Thyroid gland (tissue), 4 donors: ENCODE results near the gene RRAGB. TPM values are rescaled to one million over a fixed set of nuclear protein-coding genes. Genes with fewer than 3 reads are reported as not detected.

Experiments
- DNase-seq, 2 donors: peaks; one replicate each; pipeline ENCODE4 v3.0.0-alpha.2; 2019
- H3K27ac ChIP-seq, 3 donors: fragments of 200-600 bp; sonication (generic); 1 replicate in 2 of 3; 2 replicates in 1 of 3; pipeline ENCODE4 v1.5.1; 2016 to 2019; ENCODE audit warnings: mild to moderate bottlenecking in 1 of 3, moderate library complexity in 1 of 3
- H3K27me3 ChIP-seq: fragments of 200-600 bp; sonication (generic); one replicate; pipeline ENCODE4 v1.5.1; 2019
- H3K36me3 ChIP-seq, 2 donors: fragments of 200-600 bp; sonication (generic); one replicate each; pipeline ENCODE4 v1.5.1; 2016 to 2019
- H3K4me1 ChIP-seq, 2 donors: fragments of 200-600 bp; sonication (generic); one replicate each; pipeline ENCODE4 v1.5.1; 2017 to 2019
- H3K4me3 ChIP-seq, 3 donors: fragments of 200-600 bp; sonication (generic); replicated peaks in 1 of 3; 1 replicate in 2 of 3; 2 replicates in 1 of 3; pipeline ENCODE4 v1.5.1; 2016; ENCODE audit warnings: mild to moderate bottlenecking in 1 of 3
- H3K9me3 ChIP-seq: fragments of 200-600 bp; sonication (generic); one replicate; pipeline ENCODE4 v1.5.1; 2017
- POLR2A ChIP-seq, 2 donors: fragments of 450-650 bp; IDR thresholded peaks; one replicate each; pipeline ENCODE4 v1.6.1; 2017; ENCODE audit warnings: antibody characterized with exemption in 2 of 2, mild to moderate bottlenecking in 2 of 2, moderate library complexity in 1 of 2
- WGBS, 2 donors: methylation state at CpG; one replicate each; pipeline ENCODE4 v1.1.5; 2017; 5-methylcytosine and 5-hydroxymethylcytosine counted together
- intact Hi-C: fragments of 100-400 bp; cut with DNase I; formaldehyde crosslinking; loops from one replicate; pipeline ENCODE4 v1.15.1; 2023
- total RNA-seq, 4 donors: library from RNA; depleted of rRNA; stranded (reverse); fragments of >200 nt; gene quantifications; one replicate each; pipeline ENCODE4 v1.2.3, GENCODE V29; 2016
- TF ChIP-seq, protein P1 (sequence below), 6 experiments: fragments of 200-600 bp in 3 of 6; fragments of 450-650 bp in 3 of 6; sonication (generic) in 3 of 6; IDR thresholded peaks; one replicate each; pipeline ENCODE4 v1.5.1; 2016 to 2019; ENCODE audit warnings: antibody characterized with exemption in 6 of 6, mild to moderate bottlenecking in 2 of 6, inconsistent platforms in 1 of 6, moderate library complexity in 1 of 6

Gene RRAGB
- total RNA-seq, 4 donors from 2014 or later, result 24.3 to 38.9 (median 35.0) TPM

GRCh38 chrX:55713631-55714030 is 3.9 kb upstream of the RRAGB start:
- intact Hi-C loops, result no loop called here

DNA sequence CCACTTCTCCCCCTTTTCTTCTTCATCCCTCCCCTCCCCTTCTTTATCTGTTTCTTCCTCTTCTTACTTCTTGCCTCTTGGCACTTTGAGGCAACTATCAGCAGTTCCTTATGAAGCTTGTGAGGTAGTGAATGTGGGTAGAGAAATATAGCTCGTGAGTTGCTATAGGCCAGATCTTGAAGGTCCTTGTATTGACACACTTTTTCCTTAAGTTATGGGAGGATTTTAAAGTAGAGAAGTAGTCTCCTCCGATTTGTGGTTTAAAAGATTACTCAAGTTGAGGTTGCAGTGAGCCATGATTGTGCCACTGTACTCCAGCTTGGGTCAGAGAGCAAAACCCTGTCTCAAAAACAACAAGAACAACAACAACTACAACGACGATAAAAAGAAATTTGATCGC is 3.4 kb upstream of the RRAGB start:
- H3K27me3 ChIP-seq, result no peaks in the 10 kb centered on the region
- no peak for DNase-seq
- no peak overlapping the region for H3K4me3 ChIP-seq
- WGBS, 2 donors, result 74 to 80% methylated on average over 5 of the region's 5 CpGs
- no peak overlapping the region for H3K27ac ChIP-seq
- no peaks in the 10 kb centered on the region for H3K9me3 ChIP-seq
- no peaks in the 10 kb centered on the region for H3K36me3 ChIP-seq
- TF ChIP-seq, protein P1, sequence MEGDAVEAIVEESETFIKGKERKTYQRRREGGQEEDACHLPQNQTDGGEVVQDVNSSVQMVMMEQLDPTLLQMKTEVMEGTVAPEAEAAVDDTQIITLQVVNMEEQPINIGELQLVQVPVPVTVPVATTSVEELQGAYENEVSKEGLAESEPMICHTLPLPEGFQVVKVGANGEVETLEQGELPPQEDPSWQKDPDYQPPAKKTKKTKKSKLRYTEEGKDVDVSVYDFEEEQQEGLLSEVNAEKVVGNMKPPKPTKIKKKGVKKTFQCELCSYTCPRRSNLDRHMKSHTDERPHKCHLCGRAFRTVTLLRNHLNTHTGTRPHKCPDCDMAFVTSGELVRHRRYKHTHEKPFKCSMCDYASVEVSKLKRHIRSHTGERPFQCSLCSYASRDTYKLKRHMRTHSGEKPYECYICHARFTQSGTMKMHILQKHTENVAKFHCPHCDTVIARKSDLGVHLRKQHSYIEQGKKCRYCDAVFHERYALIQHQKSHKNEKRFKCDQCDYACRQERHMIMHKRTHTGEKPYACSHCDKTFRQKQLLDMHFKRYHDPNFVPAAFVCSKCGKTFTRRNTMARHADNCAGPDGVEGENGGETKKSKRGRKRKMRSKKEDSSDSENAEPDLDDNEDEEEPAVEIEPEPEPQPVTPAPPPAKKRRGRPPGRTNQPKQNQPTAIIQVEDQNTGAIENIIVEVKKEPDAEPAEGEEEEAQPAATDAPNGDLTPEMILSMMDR (IDR thresholded peaks at IDR 0.05), result no peak
- TF ChIP-seq POLR2A (IDR thresholded peaks at IDR 0.05), result no peak
- no peaks in the 10 kb centered on the region for H3K4me1 ChIP-seq
- intact Hi-C loops, result no loop called here

More at GRCh38 chrX:55713631-55714030, 3.9 kb upstream of the RRAGB start:
- Histone ChIP-seq H3K4me3 (no peak overlapping the region), H3K9me3 (no peaks in the 10 kb centered on the region), H3K27me3 (no peaks in the 10 kb centered on the region), H3K27ac (no peak overlapping the region), H3K4me1 (no peaks in the 10 kb centered on the region), H3K36me3 (no peaks in the 10 kb centered on the region)
- WGBS, 2 donors, result 44 to 63% methylated on average over 1 of the region's 1 CpG
- DNase-seq, result no peak
- TF ChIP-seq, protein P1 (IDR thresholded peaks at IDR 0.05), result no peak
- no peak for TF ChIP-seq POLR2A (IDR thresholded peaks at IDR 0.05)

GRCh38 chrX:55715847-55716246 is 1.7 kb upstream of the RRAGB start:
- Histone ChIP-seq H3K9me3 (no peaks in the 10 kb centered on the region), H3K27me3 (no peaks in the 10 kb centered on the region), H3K4me3 (no peak overlapping the region), H3K4me1 (no peaks in the 10 kb centered on the region), H3K27ac (no peak overlapping the region), H3K36me3 (no peaks in the 10 kb centered on the region)
- intact Hi-C loops, result no loop called here
- 62 to 77% methylated on average over 5 to 7 of the region's 7 CpGs for WGBS, 2 donors
- no peak for DNase-seq
- TF ChIP-seq, protein P1 (IDR thresholded peaks at IDR 0.05), result no peak
- TF ChIP-seq POLR2A (IDR thresholded peaks at IDR 0.05), result no peak

GRCh38 chrX:55716937-55717336 is 612 bp upstream of the RRAGB start:
- Histone ChIP-seq H3K4me1 (no peaks in the 10 kb centered on the region), H3K36me3 (no peaks in the 10 kb centered on the region), H3K27ac (peak overlapping the region; percentile 12 to 89 (median 81)), H3K27me3 (no peaks in the 10 kb centered on the region), H3K9me3 (no peaks in the 10 kb centered on the region), H3K4me3 (no peak overlapping the region)
- intact Hi-C loops, result no loop called here
- WGBS, 2 donors, result 37 to 77% methylated on average over 3 of the region's 3 CpGs
- no peak for DNase-seq
- TF ChIP-seq POLR2A (IDR thresholded peaks at IDR 0.05), result no peak

DNA sequence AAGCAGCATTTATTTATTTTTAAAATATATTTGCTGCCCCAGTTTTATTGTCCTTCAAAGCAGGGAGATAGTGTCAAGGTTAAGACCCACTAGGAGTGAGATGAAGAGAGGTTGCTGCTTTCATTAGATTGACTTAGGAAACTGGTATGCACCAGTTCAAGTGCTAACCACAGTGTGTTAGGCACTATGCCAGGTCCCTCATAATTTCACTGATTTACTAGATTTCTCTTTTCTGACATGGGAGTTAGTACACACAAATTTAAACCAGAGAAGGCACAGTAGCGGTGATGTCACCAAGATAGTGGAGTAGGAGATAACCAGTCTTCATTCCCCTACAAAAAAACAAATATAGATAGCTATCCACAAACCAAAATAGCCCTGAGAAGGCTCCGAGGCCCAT is 14.3 kb downstream of the RRAGB start:
- no peak overlapping the region for H3K27ac ChIP-seq
- H3K4me3 ChIP-seq, result no peak overlapping the region
- no peaks in the 10 kb centered on the region for H3K4me1 ChIP-seq
- no peaks in the 10 kb centered on the region for H3K27me3 ChIP-seq
- H3K36me3 ChIP-seq, result peaks cover 0 to 12% of the 10 kb centered on the region in 2 donors
- 94 to 100% methylated on average over 2 of the region's 2 CpGs for WGBS, 2 donors
- intact Hi-C loops, result no loop called here
- TF ChIP-seq, protein P1 (IDR thresholded peaks at IDR 0.05), result no peak
- no peak for TF ChIP-seq POLR2A (IDR thresholded peaks at IDR 0.05)
- no peak for DNase-seq
- H3K9me3 ChIP-seq, result no peaks in the 10 kb centered on the region

DNA sequence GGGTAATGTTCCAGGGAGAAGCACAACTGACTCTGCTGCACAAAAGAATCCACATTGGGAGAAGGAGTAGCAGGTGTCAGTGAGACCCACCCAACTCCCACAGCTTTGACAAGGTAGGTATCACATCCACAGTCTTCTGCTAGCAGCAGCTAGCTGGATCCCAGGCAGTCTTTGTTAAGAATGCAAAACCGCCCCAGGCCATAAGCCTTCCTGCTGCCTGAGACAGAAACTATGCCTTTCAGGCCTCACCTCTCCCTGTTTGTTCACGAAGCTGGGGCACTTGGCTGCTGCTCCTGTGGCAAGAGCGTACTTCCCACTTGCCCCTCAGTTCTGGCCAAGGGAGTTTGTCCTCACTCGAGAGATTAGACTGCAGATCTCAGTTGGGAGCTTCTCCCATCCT is 21.4 kb downstream of the RRAGB start:
- no peak overlapping the region for H3K4me3 ChIP-seq
- intact Hi-C loops, result no loop called here
- 82 to 94% methylated on average over 2 to 3 of the region's 4 CpGs for WGBS, 2 donors
- TF ChIP-seq, protein P1 (IDR thresholded peaks at IDR 0.05), result no peak
- no peak for TF ChIP-seq POLR2A (IDR thresholded peaks at IDR 0.05)
- H3K27ac ChIP-seq, result no peak overlapping the region
- no peaks in the 10 kb centered on the region for H3K4me1 ChIP-seq
- H3K27me3 ChIP-seq, result no peaks in the 10 kb centered on the region
- no peaks in the 10 kb centered on the region for H3K9me3 ChIP-seq
- DNase-seq, result no peak
- H3K36me3 ChIP-seq, result peaks cover 0 to 6% of the 10 kb centered on the region in 2 donors
